AG04450 (cell line): ENCODE results near the gene KBTBD4. TPM values are rescaled to one million over a fixed set of nuclear protein-coding genes. Genes with fewer than 3 reads are reported as not detected.
"Not testable (repeated sequence)": the region's sequence is repeated elsewhere in the genome, so short reads cannot be mapped to it uniquely, and the experiment has no call there.

ENCODE experiments used
- CTCF ChIA-PET: fragments of 300-600, 350-600 bp; formaldehyde crosslinking; extraction: SDS; loops from one replicate; lab custom pipeline; 2022; ENCODE audit warnings: antibody characterized with exemption, inconsistent platforms; lab: Charles Lee
- POLR2A ChIA-PET: fragments of 350-600 bp; formaldehyde crosslinking; extraction: SDS; loops from one replicate; lab custom pipeline; 2021; ENCODE audit warnings: antibody characterized with exemption, inconsistent platforms; lab: Yijun Ruan, JAX
- DNase-seq: peaks from one replicate; pipeline ENCODE4 v3.0.0-alpha.2; 2011; ENCODE audit warnings: low read depth, low spot score
- H3K27ac ChIP-seq: one replicate; pipeline ENCODE4 v1.5.1; 2012; ENCODE audit warnings: low read depth, low read length, control low read depth
- H3K27me3 ChIP-seq: one replicate; pipeline ENCODE4 v1.6.0; 2012; ENCODE audit warnings: low read length; ENCODE audit not compliant: control insufficient read depth, insufficient read depth
- H3K4me3 ChIP-seq: 2 replicates; pipeline ENCODE4 v1.5.1; 2011; ENCODE audit warnings: mild to moderate bottlenecking, low read depth, low read length, control low read depth
- H3K9me3 ChIP-seq: 2 replicates; pipeline ENCODE4 v1.5.1; 2012; ENCODE audit warnings: low read length; ENCODE audit not compliant: control insufficient read depth, insufficient read depth
- polyA plus RNA-seq: library from polyadenylated mRNA; depleted of rRNA; stranded (reverse); fragments of >200 nt; gene quantifications from 2 replicates; pipeline ENCODE4 v1.2.3, GENCODE V29; 2011
- TF ChIP-seq, protein P1 (sequence below): IDR thresholded peaks from 2 replicates; pipeline ENCODE4 v1.5.1; 2011; ENCODE audit warnings: low read depth, low read length, control low read depth, inconsistent platforms

Gene KBTBD4
- polyA plus RNA-seq, 1 experiment = 20.0 TPM

DNA sequence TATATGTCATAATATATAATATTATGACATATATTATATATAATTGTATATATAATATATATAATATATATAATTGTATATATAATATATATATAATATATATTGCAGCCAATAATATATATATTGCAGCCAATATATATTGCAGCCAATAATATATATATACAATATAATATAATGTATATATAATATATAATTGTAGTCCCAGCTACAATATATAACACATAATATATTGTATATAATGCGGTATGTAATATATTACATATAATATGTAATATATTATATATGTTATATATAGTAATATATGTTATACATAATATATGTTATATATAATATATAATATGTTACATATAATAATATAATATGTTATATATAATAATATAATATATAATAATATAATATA, 20.1 kb downstream of the KBTBD4 start:
- H3K27ac ChIP-seq = no peak overlapping the region
- CTCF ChIA-PET = no interaction called here
- H3K4me3 ChIP-seq = no peak overlapping the region
- TF ChIP-seq, protein P1, sequence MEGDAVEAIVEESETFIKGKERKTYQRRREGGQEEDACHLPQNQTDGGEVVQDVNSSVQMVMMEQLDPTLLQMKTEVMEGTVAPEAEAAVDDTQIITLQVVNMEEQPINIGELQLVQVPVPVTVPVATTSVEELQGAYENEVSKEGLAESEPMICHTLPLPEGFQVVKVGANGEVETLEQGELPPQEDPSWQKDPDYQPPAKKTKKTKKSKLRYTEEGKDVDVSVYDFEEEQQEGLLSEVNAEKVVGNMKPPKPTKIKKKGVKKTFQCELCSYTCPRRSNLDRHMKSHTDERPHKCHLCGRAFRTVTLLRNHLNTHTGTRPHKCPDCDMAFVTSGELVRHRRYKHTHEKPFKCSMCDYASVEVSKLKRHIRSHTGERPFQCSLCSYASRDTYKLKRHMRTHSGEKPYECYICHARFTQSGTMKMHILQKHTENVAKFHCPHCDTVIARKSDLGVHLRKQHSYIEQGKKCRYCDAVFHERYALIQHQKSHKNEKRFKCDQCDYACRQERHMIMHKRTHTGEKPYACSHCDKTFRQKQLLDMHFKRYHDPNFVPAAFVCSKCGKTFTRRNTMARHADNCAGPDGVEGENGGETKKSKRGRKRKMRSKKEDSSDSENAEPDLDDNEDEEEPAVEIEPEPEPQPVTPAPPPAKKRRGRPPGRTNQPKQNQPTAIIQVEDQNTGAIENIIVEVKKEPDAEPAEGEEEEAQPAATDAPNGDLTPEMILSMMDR = no peak
- DNase-seq = no peak
- H3K27me3 ChIP-seq = no peaks in the 10 kb centered on the region
- POLR2A ChIA-PET = interaction anchor here (0.6 kb wide), 1 partner anchor 8 kb away, joined by 5 read pairs; no protein-coding TSS in a partner anchor
- no peaks in the 10 kb centered on the region for H3K9me3 ChIP-seq

DNA sequence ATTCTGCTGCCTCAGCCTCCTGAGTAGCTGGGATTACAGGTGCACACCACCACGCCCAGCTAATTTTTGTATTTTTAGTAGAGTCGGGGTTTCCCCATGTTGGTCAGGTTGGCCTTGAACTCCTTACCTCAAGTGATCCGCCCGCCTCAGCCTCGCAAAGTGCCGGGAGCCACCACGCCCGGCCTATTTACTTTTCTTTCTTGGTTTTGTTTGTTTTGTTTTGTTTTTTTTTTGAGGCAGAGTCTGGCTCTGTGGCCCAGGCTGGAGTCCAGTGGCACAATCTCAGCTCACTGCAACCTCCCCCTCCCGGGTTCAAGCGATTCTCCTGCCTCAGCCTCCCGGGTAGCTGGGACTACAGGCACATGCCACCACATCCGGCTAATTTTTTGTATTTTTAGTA, 21.8 kb downstream of the KBTBD4 start:
- CTCF ChIA-PET, DNase-seq, H3K4me3 ChIP-seq, POLR2A ChIA-PET, H3K27me3 ChIP-seq, H3K9me3 ChIP-seq, H3K27ac ChIP-seq: not testable (repeated sequence)

DNA sequence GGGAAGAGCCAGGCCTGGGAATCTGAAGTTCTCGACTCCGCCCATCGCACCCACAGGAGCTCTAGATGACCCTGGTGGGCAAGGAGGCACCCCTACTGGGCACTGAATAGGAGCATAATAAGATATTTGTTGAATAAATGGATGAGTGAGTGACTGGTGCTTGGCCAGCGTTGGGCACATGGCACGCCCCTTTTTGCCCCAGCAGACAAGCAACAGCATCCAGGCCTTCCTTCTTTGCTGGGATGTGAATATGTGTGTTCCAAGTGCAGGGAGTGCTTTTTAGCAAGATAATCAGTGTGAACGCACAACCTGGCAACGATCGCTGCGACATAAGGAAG, 25.4 kb downstream of the KBTBD4 start:
- Histone ChIP-seq H3K27me3 (no peaks in the 10 kb centered on the region), H3K27ac (no peak overlapping the region), H3K4me3 (peak overlapping the region; percentile 64), H3K9me3 (peaks cover 3% of the 10 kb centered on the region; the same call in 1 of the 2 replicates)
- POLR2A ChIA-PET = interaction anchor here (0.6 kb wide), 1 partner anchor 17 kb away, joined by 3 read pairs; no protein-coding TSS in a partner anchor
- CTCF ChIA-PET = interaction anchor here (0.5 to 2.5 kb wide), 41 partner anchors 9 to 151 kb away, joined by 3 to 33 read pairs (median 4); partner anchors contain the start of genes KBTBD4 and NDUFS3
- DNase-seq = no peak
- TF ChIP-seq, protein P1 = no peak

DNA sequence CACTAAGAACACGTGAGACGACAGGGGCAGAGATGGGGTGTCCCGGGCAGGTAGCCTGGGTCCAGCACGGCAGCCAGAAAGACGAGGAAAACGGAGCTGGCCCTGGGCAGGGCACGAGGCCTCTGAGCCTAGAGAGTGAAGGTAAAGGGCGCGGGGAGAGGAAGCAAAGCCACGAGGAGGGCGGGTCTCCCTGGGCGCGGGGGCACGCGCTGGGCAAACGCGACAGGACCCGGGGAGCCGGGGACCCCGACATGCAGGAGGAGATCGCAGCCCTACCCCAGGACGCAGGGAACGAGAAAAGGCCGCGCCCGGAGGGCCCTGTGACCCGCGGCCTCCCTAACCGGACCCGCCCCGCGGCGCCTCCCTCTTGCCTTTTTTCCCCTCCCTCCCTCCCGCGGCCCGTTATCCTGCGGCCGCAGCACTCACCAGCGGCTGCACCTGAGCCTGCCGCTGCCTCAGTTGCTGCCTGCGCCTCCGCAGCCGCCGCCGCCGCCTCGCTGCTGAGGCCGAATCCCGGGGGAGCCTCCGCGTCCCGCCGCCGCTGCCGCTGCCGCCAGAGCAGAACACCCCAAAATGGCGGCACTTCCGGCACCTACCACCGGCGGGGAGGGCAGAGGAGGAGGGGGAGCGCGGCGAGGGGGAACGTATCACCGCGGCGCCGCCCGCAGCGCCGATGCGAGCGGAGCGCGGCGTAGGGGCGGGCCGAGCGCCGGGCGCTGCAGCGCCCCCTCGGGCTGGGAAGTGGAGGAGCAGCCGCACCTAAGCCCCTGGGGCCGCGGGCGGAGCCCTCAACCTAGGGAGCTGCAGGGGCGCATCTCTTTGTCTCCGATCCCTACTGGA, 26.0 kb downstream of the KBTBD4 start, which contains the start of gene CELF1:
TSS of gene CELF1 (minus strand) at position 567 of the 840 bp plus-strand sequence. CDS start 53,609 bp downstream, outside the sequence.
- CTCF ChIA-PET = interaction anchor here (0.5 to 2.5 kb wide), 43 partner anchors 9 to 151 kb away, joined by 3 to 33 read pairs (median 4); partner anchors contain the start of genes KBTBD4 and NDUFS3
- peak; percentile 53 for DNase-seq
- H3K9me3 ChIP-seq = peaks cover 3% of the 10 kb centered on the region; the same call in 1 of the 2 replicates
- POLR2A ChIA-PET = interaction anchor here (0.5 to 1.9 kb wide), 7 partner anchors 10 to 92 kb away, joined by 3 to 19 read pairs (median 3); no protein-coding TSS in a partner anchor
- peak within 1 kb of the TSS; percentile 82 for H3K27ac ChIP-seq
- no peaks in the 10 kb centered on the region for H3K27me3 ChIP-seq
- TF ChIP-seq, protein P1 = peak; percentile 66
- H3K4me3 ChIP-seq = peak within 1 kb of the TSS; percentile 99

DNA sequence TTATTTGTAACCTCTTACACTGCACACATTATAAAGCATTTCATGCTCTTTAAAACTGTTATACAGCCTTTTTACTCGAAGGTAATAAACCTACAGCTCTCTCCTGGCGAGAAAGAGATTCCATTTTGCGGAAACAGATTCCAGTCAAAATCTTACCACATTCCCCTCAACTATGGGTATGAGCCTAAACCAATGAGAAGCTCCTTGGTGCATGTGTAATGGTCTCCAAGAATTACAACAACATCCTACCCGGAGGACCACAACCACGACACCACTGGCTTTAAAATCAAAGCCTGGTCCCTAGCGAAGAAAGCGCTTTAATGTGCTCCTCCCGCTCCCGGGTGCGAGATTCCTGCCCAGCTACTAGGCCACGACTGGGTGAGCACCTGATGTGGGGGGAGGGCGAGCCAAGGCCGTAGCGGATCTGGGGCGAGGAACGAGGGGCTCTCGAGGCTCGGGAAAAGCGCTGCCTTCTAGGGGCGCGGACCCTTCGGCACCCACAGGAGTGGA, 26.7 kb downstream of the KBTBD4 start:
- no peak for DNase-seq
- TF ChIP-seq, protein P1 = no peak
- H3K4me3 ChIP-seq = peak overlapping the region; percentile 99
- H3K27ac ChIP-seq = peak overlapping the region; percentile 82
- CTCF ChIA-PET = interaction anchor here (0.7 to 1.8 kb wide), 10 partner anchors 8 to 294 kb away, joined by 3 to 10 read pairs (median 4); no protein-coding TSS in a partner anchor
- peaks cover 3% of the 10 kb centered on the region; the same call in 1 of the 2 replicates for H3K9me3 ChIP-seq
- POLR2A ChIA-PET = interaction anchor here (0.5 to 1.9 kb wide), 8 partner anchors 9 to 125 kb away, joined by 3 to 19 read pairs (median 3); no protein-coding TSS in a partner anchor
- H3K27me3 ChIP-seq = no peaks in the 10 kb centered on the region
